Measurements from ENCODE around the gene GLI3. TPM values are rescaled to one million over a fixed set of nuclear protein-coding genes. Genes with fewer than 3 reads are reported as not detected.

The GLI3 gene
- total and polyA plus RNA-seq, 2 of the 8 experiments (the other 6 are each of a cell fraction or from before 2014, with no cell fraction given) = 8.0 to 31.1 TPM

DNA sequence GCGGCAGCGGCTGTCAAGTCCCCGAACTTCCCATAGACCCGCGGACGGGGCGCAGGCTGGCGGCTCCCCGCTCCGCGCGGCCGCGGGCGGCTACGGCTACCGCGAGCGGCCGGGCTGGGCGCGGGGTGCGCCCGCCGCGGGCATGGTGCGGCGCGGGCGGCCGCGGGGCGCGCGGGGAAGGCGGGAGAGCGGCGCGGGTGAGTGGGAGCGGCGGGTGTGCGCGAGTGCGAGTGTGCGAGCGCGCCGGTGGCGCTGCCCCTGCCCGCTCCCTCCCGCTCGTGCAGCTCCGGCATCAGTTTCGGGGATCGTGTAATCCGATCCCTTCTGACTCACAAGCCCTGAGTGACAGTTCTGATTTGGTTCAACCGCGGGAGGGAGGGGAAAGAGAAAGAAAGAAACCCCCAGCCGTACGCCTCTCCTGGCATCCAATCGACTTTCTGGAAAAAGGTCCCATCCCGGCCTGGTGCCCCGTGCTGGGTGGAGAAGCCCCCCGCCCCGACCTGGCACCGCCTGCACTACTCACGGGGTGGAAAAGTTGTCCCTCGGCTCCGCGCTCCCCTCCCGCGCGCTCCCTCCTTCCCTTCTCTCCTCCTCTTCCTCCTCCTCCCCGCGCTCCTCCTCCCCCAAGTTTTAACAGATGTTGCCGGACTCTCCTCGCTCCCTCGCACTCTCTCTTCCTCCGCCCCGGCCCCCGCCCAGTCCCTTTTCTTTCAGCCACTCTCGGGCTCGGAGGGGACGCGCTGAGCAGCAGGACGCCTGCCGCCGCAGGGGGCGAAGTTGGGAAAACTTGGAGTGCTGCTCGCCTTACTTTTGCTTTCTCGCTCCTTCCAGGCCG lies at the start of gene GLI3 (continued):
- no peak for TF ChIP-seq ZNF274 (IDR thresholded peaks at IDR 0.05; ENCODE audit: borderline replicate concordance, extremely low read depth, low read length)
- TF ChIP-seq EGR1 (IDR thresholded peaks at IDR 0.05; ENCODE audit: borderline replicate concordance, low read depth, low read length) = peak; percentile 82
- TF ChIP-seq KDM4A (IDR thresholded peaks at IDR 0.05; ENCODE audit: low read depth, low read length, severe bottlenecking) = peak; percentile 89
- TF ChIP-seq SIRT6 (IDR thresholded peaks at IDR 0.05; ENCODE audit: low read length) = no peak
- TF ChIP-seq CEBPB (IDR thresholded peaks at IDR 0.05; ENCODE audit: low read depth, low read length) = no peak
- TF ChIP-seq POLR2A (IDR thresholded peaks at IDR 0.05; ENCODE audit: control extremely low read depth in 1 of 2, low read depth in 2 of 2, low read length in 2 of 2) = no peak
- TF ChIP-seq, protein P1, sequence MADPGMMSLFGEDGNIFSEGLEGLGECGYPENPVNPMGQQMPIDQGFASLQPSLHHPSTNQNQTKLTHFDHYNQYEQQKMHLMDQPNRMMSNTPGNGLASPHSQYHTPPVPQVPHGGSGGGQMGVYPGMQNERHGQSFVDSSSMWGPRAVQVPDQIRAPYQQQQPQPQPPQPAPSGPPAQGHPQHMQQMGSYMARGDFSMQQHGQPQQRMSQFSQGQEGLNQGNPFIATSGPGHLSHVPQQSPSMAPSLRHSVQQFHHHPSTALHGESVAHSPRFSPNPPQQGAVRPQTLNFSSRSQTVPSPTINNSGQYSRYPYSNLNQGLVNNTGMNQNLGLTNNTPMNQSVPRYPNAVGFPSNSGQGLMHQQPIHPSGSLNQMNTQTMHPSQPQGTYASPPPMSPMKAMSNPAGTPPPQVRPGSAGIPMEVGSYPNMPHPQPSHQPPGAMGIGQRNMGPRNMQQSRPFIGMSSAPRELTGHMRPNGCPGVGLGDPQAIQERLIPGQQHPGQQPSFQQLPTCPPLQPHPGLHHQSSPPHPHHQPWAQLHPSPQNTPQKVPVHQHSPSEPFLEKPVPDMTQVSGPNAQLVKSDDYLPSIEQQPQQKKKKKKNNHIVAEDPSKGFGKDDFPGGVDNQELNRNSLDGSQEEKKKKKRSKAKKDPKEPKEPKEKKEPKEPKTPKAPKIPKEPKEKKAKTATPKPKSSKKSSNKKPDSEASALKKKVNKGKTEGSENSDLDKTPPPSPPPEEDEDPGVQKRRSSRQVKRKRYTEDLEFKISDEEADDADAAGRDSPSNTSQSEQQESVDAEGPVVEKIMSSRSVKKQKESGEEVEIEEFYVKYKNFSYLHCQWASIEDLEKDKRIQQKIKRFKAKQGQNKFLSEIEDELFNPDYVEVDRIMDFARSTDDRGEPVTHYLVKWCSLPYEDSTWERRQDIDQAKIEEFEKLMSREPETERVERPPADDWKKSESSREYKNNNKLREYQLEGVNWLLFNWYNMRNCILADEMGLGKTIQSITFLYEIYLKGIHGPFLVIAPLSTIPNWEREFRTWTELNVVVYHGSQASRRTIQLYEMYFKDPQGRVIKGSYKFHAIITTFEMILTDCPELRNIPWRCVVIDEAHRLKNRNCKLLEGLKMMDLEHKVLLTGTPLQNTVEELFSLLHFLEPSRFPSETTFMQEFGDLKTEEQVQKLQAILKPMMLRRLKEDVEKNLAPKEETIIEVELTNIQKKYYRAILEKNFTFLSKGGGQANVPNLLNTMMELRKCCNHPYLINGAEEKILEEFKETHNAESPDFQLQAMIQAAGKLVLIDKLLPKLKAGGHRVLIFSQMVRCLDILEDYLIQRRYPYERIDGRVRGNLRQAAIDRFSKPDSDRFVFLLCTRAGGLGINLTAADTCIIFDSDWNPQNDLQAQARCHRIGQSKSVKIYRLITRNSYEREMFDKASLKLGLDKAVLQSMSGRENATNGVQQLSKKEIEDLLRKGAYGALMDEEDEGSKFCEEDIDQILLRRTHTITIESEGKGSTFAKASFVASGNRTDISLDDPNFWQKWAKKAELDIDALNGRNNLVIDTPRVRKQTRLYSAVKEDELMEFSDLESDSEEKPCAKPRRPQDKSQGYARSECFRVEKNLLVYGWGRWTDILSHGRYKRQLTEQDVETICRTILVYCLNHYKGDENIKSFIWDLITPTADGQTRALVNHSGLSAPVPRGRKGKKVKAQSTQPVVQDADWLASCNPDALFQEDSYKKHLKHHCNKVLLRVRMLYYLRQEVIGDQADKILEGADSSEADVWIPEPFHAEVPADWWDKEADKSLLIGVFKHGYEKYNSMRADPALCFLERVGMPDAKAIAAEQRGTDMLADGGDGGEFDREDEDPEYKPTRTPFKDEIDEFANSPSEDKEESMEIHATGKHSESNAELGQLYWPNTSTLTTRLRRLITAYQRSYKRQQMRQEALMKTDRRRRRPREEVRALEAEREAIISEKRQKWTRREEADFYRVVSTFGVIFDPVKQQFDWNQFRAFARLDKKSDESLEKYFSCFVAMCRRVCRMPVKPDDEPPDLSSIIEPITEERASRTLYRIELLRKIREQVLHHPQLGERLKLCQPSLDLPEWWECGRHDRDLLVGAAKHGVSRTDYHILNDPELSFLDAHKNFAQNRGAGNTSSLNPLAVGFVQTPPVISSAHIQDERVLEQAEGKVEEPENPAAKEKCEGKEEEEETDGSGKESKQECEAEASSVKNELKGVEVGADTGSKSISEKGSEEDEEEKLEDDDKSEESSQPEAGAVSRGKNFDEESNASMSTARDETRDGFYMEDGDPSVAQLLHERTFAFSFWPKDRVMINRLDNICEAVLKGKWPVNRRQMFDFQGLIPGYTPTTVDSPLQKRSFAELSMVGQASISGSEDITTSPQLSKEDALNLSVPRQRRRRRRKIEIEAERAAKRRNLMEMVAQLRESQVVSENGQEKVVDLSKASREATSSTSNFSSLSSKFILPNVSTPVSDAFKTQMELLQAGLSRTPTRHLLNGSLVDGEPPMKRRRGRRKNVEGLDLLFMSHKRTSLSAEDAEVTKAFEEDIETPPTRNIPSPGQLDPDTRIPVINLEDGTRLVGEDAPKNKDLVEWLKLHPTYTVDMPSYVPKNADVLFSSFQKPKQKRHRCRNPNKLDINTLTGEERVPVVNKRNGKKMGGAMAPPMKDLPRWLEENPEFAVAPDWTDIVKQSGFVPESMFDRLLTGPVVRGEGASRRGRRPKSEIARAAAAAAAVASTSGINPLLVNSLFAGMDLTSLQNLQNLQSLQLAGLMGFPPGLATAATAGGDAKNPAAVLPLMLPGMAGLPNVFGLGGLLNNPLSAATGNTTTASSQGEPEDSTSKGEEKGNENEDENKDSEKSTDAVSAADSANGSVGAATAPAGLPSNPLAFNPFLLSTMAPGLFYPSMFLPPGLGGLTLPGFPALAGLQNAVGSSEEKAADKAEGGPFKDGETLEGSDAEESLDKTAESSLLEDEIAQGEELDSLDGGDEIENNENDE (IDR thresholded peaks at IDR 0.05; ENCODE audit: insufficient replicate concordance, low read length) = no peak
- TF ChIP-seq CBX8 (IDR thresholded peaks at IDR 0.05; ENCODE audit: borderline replicate concordance, low read depth, low read length) = no peak
- TF ChIP-seq FOSL1 (IDR thresholded peaks at IDR 0.05; ENCODE audit: insufficient read depth, low read depth, low read length) = no peak
- TF ChIP-seq RAD21 (IDR thresholded peaks at IDR 0.05 in 1 of 2, conservative IDR thresholded peaks at IDR 0.05 in 1 of 2; ENCODE audit: low read depth in 2 of 2, low read length in 2 of 2) = peak in 1 of 2 experiments; percentile 14; a peak in 3 of 4 replicates
